Measurements from ENCODE around the gene RPL18. TPM values are rescaled to one million over a fixed set of nuclear protein-coding genes. Genes with fewer than 3 reads are reported as not detected.
A peak's percentile ranks its signal among the peaks of the same experiment; 100 is the strongest.

Gene RPL18
- total and polyA plus RNA-seq, 2 donors (not counting 1 experiment from before 2014, with no cell fraction given) = 1,166 to 2,054 TPM

- no peaks in the 10 kb centered on the region for H3K79me2 ChIP-seq (ENCODE audit: control insufficient read depth, insufficient read depth, low read length)
- no peak overlapping the region for H3K9ac ChIP-seq (ENCODE audit: insufficient read depth, low read length)
- peaks cover 4% of the 10 kb centered on the region for H3K36me3 ChIP-seq (ENCODE audit: control insufficient read depth, insufficient read depth, low read length)
- DNase-seq (ENCODE audit: low read depth in 2 of 2) = peak; percentile 58 to 68
- no peaks in the 10 kb centered on the region for H3K9me3 ChIP-seq (ENCODE audit: control insufficient read depth, insufficient read depth, low read depth, low read length)
- H3K4me3 ChIP-seq (replicated peaks in 1 of 4; ENCODE audit: control extremely low read depth in 1 of 4, insufficient read depth in 1 of 4, low read depth in 3 of 4, low read length in 4 of 4) = peak overlapping the region in 1 of 4 experiments; percentile 12
- no peaks in the 10 kb centered on the region for H3K27me3 ChIP-seq (ENCODE audit: control insufficient read depth, insufficient read depth, low read length)
- H3K4me2 ChIP-seq (ENCODE audit: extremely low read depth, insufficient read depth, low read length) = no peak overlapping the region
- no peak for TF ChIP-seq EZH2 (IDR thresholded peaks at IDR 0.05; ENCODE audit: low read length, missing control alignments)
- TF ChIP-seq CTCF (conservative IDR thresholded peaks at IDR 0.05 in 1 of 2, IDR thresholded peaks at IDR 0.05 in 1 of 2; ENCODE audit: low read depth in 1 of 2, low read length in 2 of 2) = peak; percentile 4 to 36
- H3K4me1 ChIP-seq (ENCODE audit: control insufficient read depth, extremely low read depth, insufficient read depth, low read length) = peaks cover 34% of the 10 kb centered on the region
- no peak overlapping the region for H3K27ac ChIP-seq (ENCODE audit: insufficient read depth, low read length)
- no peak overlapping the region for H2AFZ ChIP-seq (ENCODE audit: low read length)
- H4K20me1 ChIP-seq (ENCODE audit: control insufficient read depth, extremely low read depth, insufficient read depth, low read length) = no peaks in the 10 kb centered on the region
Measured at GRCh38 chr19:48630296-48631063, 11.5 kb upstream of the RPL18 start.

GRCh38 chr19:48629599-48630295, 10.8 kb upstream of the RPL18 start:
- Histone ChIP-seq H3K36me3 (ENCODE audit: control insufficient read depth, insufficient read depth, low read length) (peaks cover 4% of the 10 kb centered on the region), H4K20me1 (ENCODE audit: control insufficient read depth, extremely low read depth, insufficient read depth, low read length) (no peaks in the 10 kb centered on the region), H3K9ac (ENCODE audit: insufficient read depth, low read length) (no peak overlapping the region), H3K4me2 (ENCODE audit: extremely low read depth, insufficient read depth, low read length) (no peak overlapping the region), H3K27me3 (ENCODE audit: control insufficient read depth, insufficient read depth, low read length) (no peaks in the 10 kb centered on the region), H2AFZ (ENCODE audit: low read length) (no peak overlapping the region), H3K27ac (ENCODE audit: insufficient read depth, low read length) (no peak overlapping the region), H3K9me3 (ENCODE audit: control insufficient read depth, insufficient read depth, low read depth, low read length) (no peaks in the 10 kb centered on the region), H3K4me1 (ENCODE audit: control insufficient read depth, extremely low read depth, insufficient read depth, low read length) (peaks cover 28% of the 10 kb centered on the region), H3K4me3 (replicated peaks in 1 of 4; ENCODE audit: control extremely low read depth in 1 of 4, insufficient read depth in 1 of 4, low read depth in 3 of 4, low read length in 4 of 4) (no peak overlapping the region), H3K79me2 (ENCODE audit: control insufficient read depth, insufficient read depth, low read length) (no peaks in the 10 kb centered on the region)
- DNase-seq (ENCODE audit: low read depth in 2 of 2) = peak; percentile 73 to 83
- no peak for TF ChIP-seq CTCF (conservative IDR thresholded peaks at IDR 0.05 in 1 of 2, IDR thresholded peaks at IDR 0.05 in 1 of 2; ENCODE audit: low read depth in 1 of 2, low read length in 2 of 2)
- no peak for TF ChIP-seq EZH2 (IDR thresholded peaks at IDR 0.05; ENCODE audit: low read length, missing control alignments)

- Histone ChIP-seq H3K36me3 (ENCODE audit: control insufficient read depth, insufficient read depth, low read length) (peaks cover 4% of the 10 kb centered on the region), H3K4me1 (ENCODE audit: control insufficient read depth, extremely low read depth, insufficient read depth, low read length) (peaks cover 25% of the 10 kb centered on the region), H4K20me1 (ENCODE audit: control insufficient read depth, extremely low read depth, insufficient read depth, low read length) (no peaks in the 10 kb centered on the region), H3K4me2 (ENCODE audit: extremely low read depth, insufficient read depth, low read length) (no peak overlapping the region), H2AFZ (ENCODE audit: low read length) (no peak overlapping the region), H3K4me3 (replicated peaks in 1 of 4; ENCODE audit: control extremely low read depth in 1 of 4, insufficient read depth in 1 of 4, low read depth in 3 of 4, low read length in 4 of 4) (no peak overlapping the region), H3K27me3 (ENCODE audit: control insufficient read depth, insufficient read depth, low read length) (no peaks in the 10 kb centered on the region), H3K9ac (ENCODE audit: insufficient read depth, low read length) (no peak overlapping the region), H3K27ac (ENCODE audit: insufficient read depth, low read length) (no peak overlapping the region), H3K79me2 (ENCODE audit: control insufficient read depth, insufficient read depth, low read length) (no peaks in the 10 kb centered on the region), H3K9me3 (ENCODE audit: control insufficient read depth, insufficient read depth, low read depth, low read length) (no peaks in the 10 kb centered on the region)
- DNase-seq (ENCODE audit: low read depth in 2 of 2) = no peak
- TF ChIP-seq EZH2 (IDR thresholded peaks at IDR 0.05; ENCODE audit: low read length, missing control alignments) = no peak
- TF ChIP-seq CTCF (conservative IDR thresholded peaks at IDR 0.05 in 1 of 2, IDR thresholded peaks at IDR 0.05 in 1 of 2; ENCODE audit: low read depth in 1 of 2, low read length in 2 of 2) = no peak
Measured at GRCh38 chr19:48629297-48629598, 10.3 kb upstream of the RPL18 start.

Measured in fibroblast of lung (primary cell).